PC-9 (cell line): ENCODE measurements around the gene PRKG1. TPM values are rescaled to one million over a fixed set of nuclear protein-coding genes. Genes with fewer than 3 reads are reported as not detected.
A peak's percentile ranks its signal among the peaks of the same experiment; 100 is the strongest.

Experiments
- BruUV-seq: library from RNA; stranded (reverse); fragments of 400-500 nt; replicated peaks from 2 replicates; lab custom pipeline; 2021; lab: Mats Ljungman, UMichigan
- CTCF ChIA-PET: fragments of 300-600 bp; sonication (Branson Sonifier 250); formaldehyde crosslinking; loops from one replicate; lab custom pipeline; 2022; ENCODE audit warnings: antibody characterized with exemption; lab: Charles Lee
- POLR2A ChIA-PET: fragments of 300-600 bp; sonication (Branson Sonifier 250); formaldehyde crosslinking; loops from one replicate; lab custom pipeline; 2022; ENCODE audit warnings: antibody characterized with exemption; ENCODE audit not compliant: unreplicated experiment; lab: Charles Lee
- DNase-seq, 2 experiments: peaks; one replicate each; pipeline versions ENCODE4 v3.0.0 to v3.0.0-alpha.2; 2015 to 2022; ENCODE audit warnings: mixed read lengths in 1 of 2
- H2AFZ ChIP-seq: fragments of 200-600 bp; sonication (generic); 2 replicates; pipeline ENCODE4 v1.8.1; 2017; ENCODE audit warnings: antibody characterized with exemption
- H3F3A ChIP-seq: fragments of 200-600 bp; sonication (generic); 2 replicates; pipeline ENCODE4 v1.8.1; 2017; ENCODE audit warnings: antibody characterized with exemption, mild to moderate bottlenecking, low read depth; ENCODE audit not compliant: insufficient read depth
- H3K27ac ChIP-seq: fragments of 200-600 bp; sonication (generic); 2 replicates; pipeline ENCODE4 v1.6.1; 2016; ENCODE audit warnings: mixed run types
- H3K27me3 ChIP-seq: fragments of 200-600 bp; sonication (generic); 2 replicates; pipeline ENCODE4 v1.6.1; 2016; ENCODE audit warnings: low read depth, mixed run types; ENCODE audit not compliant: insufficient read depth
- H3K36me3 ChIP-seq: fragments of 200-600 bp; sonication (generic); 2 replicates; pipeline ENCODE4 v1.6.1; 2016; ENCODE audit warnings: low read depth, mixed run types
- H3K4me1 ChIP-seq: fragments of 200-600 bp; sonication (generic); replicated peaks from 2 replicates; pipeline ENCODE4 v1.6.1; 2016; ENCODE audit warnings: mixed run types; ENCODE audit not compliant: insufficient read depth
- H3K4me2 ChIP-seq: fragments of 200-600 bp; sonication (generic); 2 replicates; pipeline ENCODE4 v1.6.1; 2017; ENCODE audit warnings: mixed run types
- H3K4me3 ChIP-seq: fragments of 200-600 bp; sonication (generic); 2 replicates; pipeline ENCODE4 v1.6.1; 2016; ENCODE audit warnings: mixed run types
- H3K79me2 ChIP-seq: fragments of 200-600 bp; sonication (generic); 2 replicates; pipeline ENCODE4 v1.6.1; 2017; ENCODE audit warnings: low read depth, mixed run types
- H3K9me2 ChIP-seq: fragments of 200-600 bp; sonication (generic); 2 replicates; pipeline ENCODE4 v1.8.1; 2017; ENCODE audit warnings: mild to moderate bottlenecking; ENCODE audit not compliant: insufficient read depth
- H3K9me3 ChIP-seq: fragments of 200-600 bp; sonication (generic); 2 replicates; pipeline ENCODE4 v1.8.1; 2016; ENCODE audit warnings: low read depth; ENCODE audit not compliant: insufficient read depth
- H4K20me1 ChIP-seq: fragments of 200-600 bp; sonication (generic); 2 replicates; pipeline ENCODE4 v1.8.1; 2017; ENCODE audit not compliant: insufficient read depth
- CTCF ChIP-seq: fragments of 200-600 bp; sonication (generic); conservative IDR thresholded peaks from 2 replicates; pipeline ENCODE4 v1.6.1; 2017; ENCODE audit warnings: mixed run types, antibody characterized with exemption, mild to moderate bottlenecking, moderate library complexity
- EZH2 ChIP-seq: fragments of 200-600 bp; sonication (generic); IDR thresholded peaks from 2 replicates; pipeline ENCODE4 v1.8.0; 2017; ENCODE audit warnings: antibody characterized with exemption, low read depth
- intact Hi-C: fragments of 100-400 bp; cut with micrococcal nuclease; formaldehyde crosslinking; loops from one replicate; pipeline ENCODE4 v1.10.0; 2022; ENCODE audit not compliant: unreplicated experiment
- total RNA-seq: library from RNA; stranded (reverse); gene quantifications from 2 replicates; pipeline ENCODE4 v1.2.3, GENCODE V29; 2021

Gene PRKG1
- total RNA-seq, 1 experiment from 2014 or later, result 0.70 TPM

- BruUV-seq, result no TSS peak
- POLR2A ChIA-PET, result no interaction called here
- intact Hi-C loops, result no loop called here
Observed at GRCh38 chr10:51066231-51066630, 8.1 kb upstream of the PRKG1 start.

DNA sequence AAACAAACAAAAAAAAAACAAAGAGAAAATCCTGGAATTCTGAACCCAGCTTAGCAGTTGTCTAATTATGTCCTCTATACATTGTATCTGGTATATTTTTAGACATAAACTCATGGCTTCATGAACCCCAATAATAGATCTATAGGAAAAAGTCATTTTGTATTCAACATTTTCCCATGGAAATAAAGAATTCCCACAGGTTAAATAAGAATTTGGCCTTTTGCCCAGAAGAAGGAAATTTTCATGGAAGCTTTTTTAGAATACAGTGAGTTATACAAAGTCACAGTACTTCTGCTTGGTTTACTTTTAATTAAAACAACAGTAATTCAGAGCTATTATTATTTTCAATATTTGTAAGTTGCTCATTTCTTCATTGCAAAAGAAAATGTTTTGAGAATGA is 2.1 kb upstream of the PRKG1 start:
- Histone ChIP-seq H4K20me1 (no peaks in the 10 kb centered on the region), H3K27ac (no peak overlapping the region), H3K36me3 (no peaks in the 10 kb centered on the region), H3K9me3 (no peaks in the 10 kb centered on the region), H3K4me3 (no peak overlapping the region), H3K4me2 (no peak overlapping the region), H3F3A (no peaks in the 10 kb centered on the region), H2AFZ (no peak overlapping the region), H3K9me2 (no peaks in the 10 kb centered on the region), H3K79me2 (no peaks in the 10 kb centered on the region), H3K4me1 (no peaks in the 10 kb centered on the region), H3K27me3 (peaks cover 17% of the 10 kb centered on the region)
- ChIA-PET POLR2A (no interaction called here), CTCF (no interaction called here)
- TF ChIP-seq EZH2 (no peak), CTCF (no peak)
- intact Hi-C loops, result no loop called here
- DNase-seq, result no peak
- no TSS peak for BruUV-seq

More at GRCh38 chr10:51066231-51066630, 8.1 kb upstream of the PRKG1 start:
- H2AFZ ChIP-seq, result no peak overlapping the region
- H3K27ac ChIP-seq, result no peak overlapping the region
- H3K4me1 ChIP-seq, result no peaks in the 10 kb centered on the region
- no peak for DNase-seq
- CTCF ChIA-PET, result no interaction called here
- H3F3A ChIP-seq, result no peaks in the 10 kb centered on the region
- TF ChIP-seq EZH2, result no peak
- no peak for TF ChIP-seq CTCF
- no peak overlapping the region for H3K4me2 ChIP-seq
- H3K36me3 ChIP-seq, result no peaks in the 10 kb centered on the region
- H3K4me3 ChIP-seq, result no peak overlapping the region
- no peaks in the 10 kb centered on the region for H3K9me3 ChIP-seq
- H3K9me2 ChIP-seq, result no peaks in the 10 kb centered on the region
- no peaks in the 10 kb centered on the region for H3K79me2 ChIP-seq
- H3K27me3 ChIP-seq, result no peaks in the 10 kb centered on the region
- H4K20me1 ChIP-seq, result no peaks in the 10 kb centered on the region

DNA sequence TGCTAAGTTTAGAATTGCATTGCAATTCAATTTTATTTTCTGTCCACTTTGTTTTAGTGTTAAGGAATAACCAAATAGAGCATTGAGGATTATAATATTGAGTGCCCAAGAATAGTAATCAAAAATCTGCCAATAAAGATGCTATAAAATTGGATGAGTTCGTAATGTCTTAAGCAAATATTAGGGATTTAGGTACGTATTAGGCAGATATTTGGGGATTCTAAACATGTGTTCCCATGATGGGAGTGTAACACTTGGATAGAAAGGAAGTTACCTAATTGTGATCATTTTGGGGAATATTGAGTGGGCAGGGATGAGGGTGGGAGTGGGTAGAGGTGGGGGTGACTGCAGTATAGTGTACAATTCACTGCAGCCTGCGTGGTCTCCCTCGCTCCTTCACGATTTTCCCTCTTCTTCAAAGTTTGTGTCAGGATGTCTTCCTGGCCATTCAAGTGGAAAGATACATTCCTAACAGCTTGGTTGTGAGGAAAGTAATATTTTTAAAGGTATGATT is 1.3 kb upstream of the PRKG1 start:
- no TSS peak for BruUV-seq
- POLR2A ChIA-PET, result no interaction called here
- TF ChIP-seq CTCF (no peak), EZH2 (no peak)
- no peaks in the 10 kb centered on the region for H3K36me3 ChIP-seq
- CTCF ChIA-PET, result interaction anchor here (0.9 kb wide), 1 partner anchor 89 kb away, joined by 4 read pairs; no protein-coding TSS in a partner anchor
- H3K9me2 ChIP-seq, result no peaks in the 10 kb centered on the region
- no peaks in the 10 kb centered on the region for H3K9me3 ChIP-seq
- H3K4me2 ChIP-seq, result peak overlapping the region; percentile 89
- no peak overlapping the region for H2AFZ ChIP-seq
- intact Hi-C loops, result no loop called here
- no peak overlapping the region for H3K4me3 ChIP-seq
- no peaks in the 10 kb centered on the region for H3K4me1 ChIP-seq
- no peak for DNase-seq
- no peaks in the 10 kb centered on the region for H4K20me1 ChIP-seq
- no peaks in the 10 kb centered on the region for H3F3A ChIP-seq
- no peaks in the 10 kb centered on the region for H3K79me2 ChIP-seq
- no peak overlapping the region for H3K27ac ChIP-seq
- H3K27me3 ChIP-seq, result peaks cover 17% of the 10 kb centered on the region
